Renal cortex interstitium (tissue), 11 donors: Measurements from ENCODE around the gene PSENEN. TPM values are rescaled to one million over a fixed set of nuclear protein-coding genes. Genes with fewer than 3 reads are reported as not detected.
"Not testable (repeated sequence)": the region's sequence is repeated elsewhere in the genome, so short reads cannot be mapped to it uniquely, and the experiment has no call there.

Experiments used
- DNase-seq, 11 donors: peaks; one replicate each; pipeline ENCODE4 v3.0.0-alpha.2; 2013; ENCODE audit warnings: low read depth in 9 of 11, low spot score in 4 of 11; ENCODE audit errors: extremely low read depth in 1 of 11
- polyA plus RNA-seq, 3 donors: library from polyadenylated mRNA; unstranded; fragments of 120-200 nt; gene quantifications; one replicate each; pipeline ENCODE4 v1.2.1, GENCODE V29; 2013; ENCODE audit not compliant: insufficient read length in 3 of 3

Gene PSENEN
- polyA plus RNA-seq, 3 donors, result 59.6 to 66.5 (median 65.4) TPM

- no peak for DNase-seq
Measured at GRCh38 chr19:35789195-35789977, 43.9 kb downstream of the PSENEN start.

DNA sequence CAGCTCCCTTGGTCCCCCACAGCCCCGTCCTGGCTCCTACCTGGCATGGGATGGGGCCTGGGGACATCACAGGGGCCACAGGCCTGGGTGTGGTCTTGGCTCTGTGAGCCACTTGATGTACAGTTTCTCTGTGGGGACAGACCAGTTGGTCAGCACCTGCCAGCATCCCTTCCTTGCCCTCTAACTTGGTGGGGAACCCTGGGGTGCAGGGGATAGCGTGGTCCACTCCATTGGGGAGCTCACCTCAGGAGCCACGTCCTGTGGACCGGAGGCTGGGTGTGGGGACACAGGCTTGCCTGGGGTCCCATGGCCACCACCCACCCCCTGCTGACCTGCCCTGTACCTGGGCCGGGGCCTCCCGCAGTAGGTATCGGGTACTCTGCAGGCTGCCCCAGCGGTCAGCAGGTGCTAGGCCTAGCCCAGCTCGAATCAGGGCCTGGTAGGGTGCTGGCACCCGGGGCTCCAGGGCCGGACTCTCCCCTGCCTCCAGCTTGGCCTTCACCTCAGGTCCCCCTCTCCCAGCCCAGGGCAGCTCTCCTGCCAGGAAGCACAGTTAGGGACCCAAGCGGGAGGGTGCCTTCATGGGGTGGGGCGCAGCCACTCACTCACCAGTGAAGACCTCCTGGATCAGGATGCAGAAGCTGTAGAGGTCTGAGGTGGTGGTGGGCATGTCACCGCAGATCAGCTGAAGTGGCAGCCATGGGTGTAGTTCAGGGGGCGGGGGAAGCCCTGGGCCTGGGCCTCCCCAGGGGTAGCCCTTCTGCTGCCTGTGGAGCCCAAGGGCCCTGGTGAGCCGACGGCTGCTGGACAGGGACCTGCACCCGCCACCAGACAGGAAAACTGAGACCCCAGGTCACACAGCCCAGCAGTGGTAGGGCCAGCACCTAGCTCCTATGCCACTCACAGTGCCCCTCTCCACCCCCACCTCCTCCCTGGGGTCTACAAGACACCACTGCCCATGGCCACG is 44.8 kb downstream of the PSENEN start:
- no peak for DNase-seq

DNA sequence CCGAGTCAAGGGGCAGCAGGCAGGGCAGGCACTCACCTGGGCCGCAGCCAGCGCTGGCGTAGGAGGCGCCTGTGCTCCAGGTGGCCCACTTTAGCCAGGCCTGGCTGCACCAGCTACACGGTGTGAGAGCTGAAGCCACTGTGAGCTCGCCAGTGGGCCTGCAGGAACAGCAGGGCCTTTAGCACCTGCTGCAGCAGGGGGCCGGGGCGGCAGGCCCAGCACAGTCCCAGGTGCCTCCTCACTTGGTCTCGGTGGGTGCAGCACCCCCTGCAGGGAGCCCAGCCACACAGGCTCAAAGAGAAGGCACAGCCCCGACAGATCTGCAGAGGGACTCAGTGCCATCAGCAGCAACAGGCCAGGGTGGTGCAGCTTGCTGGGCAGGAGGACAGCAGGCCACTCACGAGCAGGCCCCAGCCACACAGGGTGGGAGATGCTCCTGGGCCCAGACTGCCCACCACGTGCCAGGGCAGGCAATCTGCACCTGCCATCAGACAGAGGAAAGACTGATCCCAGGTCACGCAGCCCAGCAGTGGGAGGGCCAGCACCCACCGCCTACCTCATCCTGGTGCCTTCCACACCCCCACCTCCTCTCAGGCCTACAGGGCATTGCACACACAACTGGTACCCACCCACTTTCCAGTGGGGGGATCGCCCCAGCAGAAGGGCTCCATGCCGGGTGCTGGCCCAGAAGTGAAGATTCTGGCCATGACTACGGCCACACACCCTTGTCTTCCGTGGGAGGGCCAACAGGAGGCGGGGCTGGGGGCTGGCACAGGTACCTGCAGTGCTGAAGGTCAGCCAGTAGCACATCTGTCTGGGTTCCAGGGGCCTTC is 45.7 kb downstream of the PSENEN start:
- no peak for DNase-seq

GRCh38 chr19:35791814-35792279 is 46.4 kb downstream of the PSENEN start:
- DNase-seq, result no peak

DNA sequence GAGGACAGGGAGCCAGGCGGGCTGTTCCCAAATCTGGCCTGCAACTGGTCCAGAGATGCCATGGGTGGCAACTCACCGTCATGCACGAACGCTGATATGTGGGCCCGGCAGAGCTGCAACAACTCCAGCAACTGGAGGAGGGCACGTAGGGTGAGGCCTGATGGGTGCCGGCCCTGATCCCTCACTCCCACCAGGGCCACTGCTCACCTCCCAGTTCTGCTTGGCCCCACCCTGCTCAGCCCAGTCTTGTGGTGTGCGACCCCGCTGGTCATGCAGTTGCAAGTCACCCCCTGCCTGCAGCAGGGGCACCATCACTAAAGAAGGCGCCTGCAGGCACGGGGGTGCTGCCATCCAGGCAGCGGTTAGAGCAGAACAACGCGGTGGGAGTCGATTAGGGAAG is 46.9 kb downstream of the PSENEN start:
- DNase-seq, result no peak

GRCh38 chr19:35792888-35793287 is 47.4 kb downstream of the PSENEN start:
- no peak for DNase-seq

- no peak for DNase-seq
Measured at GRCh38 chr19:35793381-35794165, 48.1 kb downstream of the PSENEN start.

GRCh38 chr19:35795564-35795963 is 50.1 kb downstream of the PSENEN start:
- DNase-seq, result not testable (repeated sequence)

Other genes with a start within 250 kb of the PSENEN start
- gene DMKN, start 232.0 kb upstream of the PSENEN start, polyA plus RNA-seq, result 100 to 1,000 TPM in 1 of 3 donors, 10 to 100 TPM in 2; 69.7 to 129 (median 73.6) TPM
- under 1 TPM in 1 of 3 donors, not detected in 2; 0.09 TPM for gene SBSN, start 217.3 kb upstream of the PSENEN start, polyA plus RNA-seq
- not detected for gene GAPDHS, start 212.2 kb upstream of the PSENEN start, polyA plus RNA-seq
- 10 to 100 TPM; 81.4 to 99.2 (median 94.4) TPM for gene TMEM147, start 200.0 kb upstream of the PSENEN start, polyA plus RNA-seq
- under 1 TPM in 1 of 3 donors, not detected in 2; 0.11 TPM for gene ATP4A, start 182.0 kb upstream of the PSENEN start, polyA plus RNA-seq
- gene PMIS2, start 159.5 kb upstream of the PSENEN start, polyA plus RNA-seq, result not detected
- gene HAUS5, start 132.9 kb upstream of the PSENEN start, polyA plus RNA-seq, result 10 to 100 TPM; 24.0 to 30.8 (median 28.4) TPM
- gene RBM42, start 116.6 kb upstream of the PSENEN start, polyA plus RNA-seq, result 10 to 100 TPM; 48.2 to 83.4 (median 69.0) TPM
- 1 to 10 TPM; 1.6 to 2.6 (median 2.0) TPM for gene ETV2, start 103.9 kb upstream of the PSENEN start, polyA plus RNA-seq
- gene COX6B1, start 97.3 kb upstream of the PSENEN start, polyA plus RNA-seq, result 100 to 1,000 TPM; 284 to 381 (median 334) TPM
- gene UPK1A, start 79.1 kb upstream of the PSENEN start, polyA plus RNA-seq, result 1 to 10 TPM; 5.1 to 7.6 (median 6.0) TPM
- gene ZBTB32, start 41.1 kb upstream of the PSENEN start, polyA plus RNA-seq, result under 1 TPM; 0.20 to 0.98 (median 0.40) TPM
- gene KMT2B, start 27.6 kb upstream of the PSENEN start, polyA plus RNA-seq, result 10 to 100 TPM; 31.2 to 39.1 (median 37.6) TPM
- 1 to 10 TPM; 3.3 to 5.6 (median 5.1) TPM for gene IGFLR1, start 3.2 kb upstream of the PSENEN start, polyA plus RNA-seq
- gene U2AF1L4, start 233 bp upstream of the PSENEN start, polyA plus RNA-seq, result 10 to 100 TPM; 12.8 to 19.3 (median 19.0) TPM
- 10 to 100 TPM; 12.5 to 12.9 (median 12.6) TPM for gene LIN37, start 2.9 kb downstream of the PSENEN start, polyA plus RNA-seq
- 10 to 100 TPM; 18.4 to 27.8 (median 22.7) TPM for gene HSPB6, start 11.4 kb downstream of the PSENEN start, polyA plus RNA-seq
- gene PROSER3, start 12.5 kb downstream of the PSENEN start, polyA plus RNA-seq, result 10 to 100 TPM; 14.5 to 23.7 (median 16.3) TPM
- 10 to 100 TPM; 17.7 to 45.7 (median 33.6) TPM for gene ARHGAP33, start 29.9 kb downstream of the PSENEN start, polyA plus RNA-seq
- 10 to 100 TPM; 28.7 to 50.1 (median 42.4) TPM for gene PRODH2, start 67.2 kb downstream of the PSENEN start, polyA plus RNA-seq
- gene NPHS1, start 106.9 kb downstream of the PSENEN start, polyA plus RNA-seq, result 100 to 1,000 TPM; 138 to 184 (median 158) TPM
- gene KIRREL2, start 111.3 kb downstream of the PSENEN start, polyA plus RNA-seq, result 10 to 100 TPM in 1 of 3 donors, 1 to 10 TPM in 2; 9.5 to 12.0 (median 9.6) TPM
- 10 to 100 TPM; 24.2 to 27.4 (median 27.3) TPM for gene APLP1, start 122.9 kb downstream of the PSENEN start, polyA plus RNA-seq
- 1 to 10 TPM; 2.4 to 5.9 (median 3.6) TPM for gene NFKBID, start 154.9 kb downstream of the PSENEN start, polyA plus RNA-seq
- 1 to 10 TPM; 3.3 to 5.4 (median 5.3) TPM for gene HCST, start 156.9 kb downstream of the PSENEN start, polyA plus RNA-seq
- gene TYROBP, start 162.6 kb downstream of the PSENEN start, polyA plus RNA-seq, result 10 to 100 TPM in 2 of 3 donors, 1 to 10 TPM in 1; 9.0 to 14.3 (median 11.9) TPM
- gene LRFN3, start 190.7 kb downstream of the PSENEN start, polyA plus RNA-seq, result 10 to 100 TPM in 2 of 3 donors, 1 to 10 TPM in 1; 8.2 to 13.9 (median 13.3) TPM
- gene SDHAF1, start 249.5 kb downstream of the PSENEN start, polyA plus RNA-seq, result 10 to 100 TPM; 10.6 to 15.7 (median 15.3) TPM